ENCODE data around the gene SPECC1.

GRCh38 chr17:20280051-20280450 lies 270.9 kb downstream of the SPECC1 start:
- no peak for TF ChIP-seq POLR2A (IDR thresholded peaks at IDR 0.05; ENCODE audit: low read depth, low read length)
- TF ChIP-seq CTCF (IDR thresholded peaks at IDR 0.05; ENCODE audit: extremely low read depth in 1 of 2, insufficient read depth in 1 of 2, low read depth in 1 of 2, low read length in 2 of 2) = no peak
- no peak for TF ChIP-seq JUN (IDR thresholded peaks at IDR 0.05; ENCODE audit: borderline replicate concordance, insufficient read depth, insufficient read length, low read depth)
- no peak for TF ChIP-seq EZH2 (IDR thresholded peaks at IDR 0.05; ENCODE audit: borderline replicate concordance, low read depth, low read length, severe bottlenecking)
- TF ChIP-seq, protein P1, sequence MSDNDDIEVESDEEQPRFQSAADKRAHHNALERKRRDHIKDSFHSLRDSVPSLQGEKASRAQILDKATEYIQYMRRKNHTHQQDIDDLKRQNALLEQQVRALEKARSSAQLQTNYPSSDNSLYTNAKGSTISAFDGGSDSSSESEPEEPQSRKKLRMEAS (IDR thresholded peaks at IDR 0.05; ENCODE audit: insufficient read depth, insufficient read length) = no peak
- TF ChIP-seq POLR2AphosphoS5 (IDR thresholded peaks at IDR 0.05; ENCODE audit: insufficient read depth, low read depth, low read length) = no peak
